PC-9 (cell line): ENCODE results near the gene GLUD2. TPM values are rescaled to one million over a fixed set of nuclear protein-coding genes. Genes with fewer than 3 reads are reported as not detected.

ENCODE experiments used
- BruUV-seq: library from RNA; stranded (reverse); fragments of 400-500 nt; replicated peaks from 2 replicates; lab custom pipeline; 2021; lab: Mats Ljungman, UMichigan
- CTCF ChIA-PET: fragments of 300-600 bp; sonication (Branson Sonifier 250); formaldehyde crosslinking; loops from one replicate; lab custom pipeline; 2022; ENCODE audit warnings: antibody characterized with exemption; lab: Charles Lee
- POLR2A ChIA-PET: fragments of 300-600 bp; sonication (Branson Sonifier 250); formaldehyde crosslinking; loops from one replicate; lab custom pipeline; 2022; ENCODE audit warnings: antibody characterized with exemption; ENCODE audit not compliant: unreplicated experiment; lab: Charles Lee
- DNase-seq, 2 experiments: peaks; one replicate each; pipeline versions ENCODE4 v3.0.0 to v3.0.0-alpha.2; 2015 to 2022; ENCODE audit warnings: mixed read lengths in 1 of 2
- H2AFZ ChIP-seq: fragments of 200-600 bp; sonication (generic); 2 replicates; pipeline ENCODE4 v1.8.1; 2017; ENCODE audit warnings: antibody characterized with exemption
- H3F3A ChIP-seq: fragments of 200-600 bp; sonication (generic); 2 replicates; pipeline ENCODE4 v1.8.1; 2017; ENCODE audit warnings: antibody characterized with exemption, mild to moderate bottlenecking, low read depth; ENCODE audit not compliant: insufficient read depth
- H3K27ac ChIP-seq: fragments of 200-600 bp; sonication (generic); 2 replicates; pipeline ENCODE4 v1.6.1; 2016; ENCODE audit warnings: mixed run types
- H3K27me3 ChIP-seq: fragments of 200-600 bp; sonication (generic); 2 replicates; pipeline ENCODE4 v1.6.1; 2016; ENCODE audit warnings: low read depth, mixed run types; ENCODE audit not compliant: insufficient read depth
- H3K36me3 ChIP-seq: fragments of 200-600 bp; sonication (generic); 2 replicates; pipeline ENCODE4 v1.6.1; 2016; ENCODE audit warnings: low read depth, mixed run types
- H3K4me1 ChIP-seq: fragments of 200-600 bp; sonication (generic); replicated peaks from 2 replicates; pipeline ENCODE4 v1.6.1; 2016; ENCODE audit warnings: mixed run types; ENCODE audit not compliant: insufficient read depth
- H3K4me2 ChIP-seq: fragments of 200-600 bp; sonication (generic); 2 replicates; pipeline ENCODE4 v1.6.1; 2017; ENCODE audit warnings: mixed run types
- H3K4me3 ChIP-seq: fragments of 200-600 bp; sonication (generic); 2 replicates; pipeline ENCODE4 v1.6.1; 2016; ENCODE audit warnings: mixed run types
- H3K79me2 ChIP-seq: fragments of 200-600 bp; sonication (generic); 2 replicates; pipeline ENCODE4 v1.6.1; 2017; ENCODE audit warnings: low read depth, mixed run types
- H3K9me2 ChIP-seq: fragments of 200-600 bp; sonication (generic); 2 replicates; pipeline ENCODE4 v1.8.1; 2017; ENCODE audit warnings: mild to moderate bottlenecking; ENCODE audit not compliant: insufficient read depth
- H3K9me3 ChIP-seq: fragments of 200-600 bp; sonication (generic); 2 replicates; pipeline ENCODE4 v1.8.1; 2016; ENCODE audit warnings: low read depth; ENCODE audit not compliant: insufficient read depth
- H4K20me1 ChIP-seq: fragments of 200-600 bp; sonication (generic); 2 replicates; pipeline ENCODE4 v1.8.1; 2017; ENCODE audit not compliant: insufficient read depth
- CTCF ChIP-seq: fragments of 200-600 bp; sonication (generic); conservative IDR thresholded peaks from 2 replicates; pipeline ENCODE4 v1.6.1; 2017; ENCODE audit warnings: mixed run types, antibody characterized with exemption, mild to moderate bottlenecking, moderate library complexity
- EZH2 ChIP-seq: fragments of 200-600 bp; sonication (generic); IDR thresholded peaks from 2 replicates; pipeline ENCODE4 v1.8.0; 2017; ENCODE audit warnings: antibody characterized with exemption, low read depth
- intact Hi-C: fragments of 100-400 bp; cut with micrococcal nuclease; formaldehyde crosslinking; loops from one replicate; pipeline ENCODE4 v1.10.0; 2022; ENCODE audit not compliant: unreplicated experiment
- total RNA-seq: library from RNA; stranded (reverse); gene quantifications from 2 replicates; pipeline ENCODE4 v1.2.3, GENCODE V29; 2021

GLUD2 gene
- total RNA-seq, 1 experiment from 2014 or later, result not detected

DNA sequence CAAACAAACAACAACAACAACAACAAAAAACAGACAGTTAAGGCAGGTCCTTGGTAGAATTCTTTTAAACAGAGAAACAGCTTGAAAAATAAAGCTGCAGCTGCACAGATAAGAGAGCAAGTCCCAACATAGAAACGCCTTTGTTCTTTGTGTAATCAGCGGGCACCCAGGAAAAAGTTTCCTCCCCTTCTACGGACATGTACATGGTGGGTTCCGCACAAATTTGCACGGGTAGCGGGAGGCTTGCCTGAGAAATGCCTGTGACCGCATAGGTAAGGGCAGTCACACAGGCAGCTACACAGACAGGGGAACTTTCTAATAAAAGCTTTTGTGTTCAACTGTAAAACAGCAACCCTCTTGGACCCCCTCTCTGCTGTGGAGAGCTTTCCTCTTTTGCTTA lies 36.2 kb upstream of the GLUD2 start:
- Histone ChIP-seq H3K27ac (no peak overlapping the region), H3F3A (no peaks in the 10 kb centered on the region), H3K27me3 (no peaks in the 10 kb centered on the region), H2AFZ (no peak overlapping the region), H3K4me3 (no peak overlapping the region), H3K4me2 (no peak overlapping the region), H3K9me3 (no peaks in the 10 kb centered on the region), H3K36me3 (no peaks in the 10 kb centered on the region), H4K20me1 (no peaks in the 10 kb centered on the region), H3K79me2 (no peaks in the 10 kb centered on the region), H3K4me1 (no peaks in the 10 kb centered on the region), H3K9me2 (no peaks in the 10 kb centered on the region; the same call in 1 of the 2 replicates)
- ChIA-PET POLR2A (no interaction called here), CTCF (no interaction called here)
- no TSS peak for BruUV-seq
- TF ChIP-seq CTCF, result no peak
- no peak for TF ChIP-seq EZH2
- no peak for DNase-seq
- intact Hi-C loops, result no loop called here

DNA sequence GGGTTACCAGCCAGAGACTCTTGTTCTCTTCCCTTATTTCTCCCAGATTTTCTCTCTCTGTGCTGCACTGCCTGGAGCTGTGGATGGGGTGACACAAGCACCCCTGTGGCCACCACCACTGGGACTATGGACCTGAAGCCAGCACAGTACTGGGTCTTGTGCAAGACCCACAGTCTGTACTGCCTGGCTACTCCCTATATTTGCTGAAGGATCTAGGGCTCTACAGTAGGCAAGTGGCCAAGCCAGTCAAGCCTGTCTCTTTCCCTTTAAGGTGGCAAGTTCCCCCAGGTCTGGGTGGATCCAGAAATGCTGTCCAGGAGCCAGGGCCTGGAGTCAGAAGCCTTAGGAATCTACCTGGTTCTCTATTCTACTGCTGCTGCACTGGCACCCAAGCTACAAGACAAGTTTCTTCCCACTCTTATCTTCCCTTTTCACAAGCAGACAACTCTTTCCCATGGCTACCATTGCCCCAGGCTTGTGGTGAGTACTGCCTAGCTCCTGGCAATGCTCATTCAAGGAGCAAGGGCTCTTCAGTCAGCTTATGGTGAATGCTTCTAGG lies 33.4 kb upstream of the GLUD2 start:
- ChIA-PET CTCF (no interaction called here), POLR2A (no interaction called here)
- Histone ChIP-seq H3K4me3 (no peak overlapping the region), H3K9me3 (no peaks in the 10 kb centered on the region), H3K4me1 (no peaks in the 10 kb centered on the region), H3K36me3 (no peaks in the 10 kb centered on the region), H3K79me2 (no peaks in the 10 kb centered on the region), H3F3A (no peaks in the 10 kb centered on the region), H2AFZ (no peak overlapping the region), H3K4me2 (no peak overlapping the region), H3K27me3 (no peaks in the 10 kb centered on the region), H4K20me1 (no peaks in the 10 kb centered on the region), H3K9me2 (peaks cover 3% of the 10 kb centered on the region; the same call in 1 of the 2 replicates), H3K27ac (no peak overlapping the region)
- no TSS peak for BruUV-seq
- DNase-seq, result no peak
- TF ChIP-seq CTCF (no peak), EZH2 (no peak)
- intact Hi-C loops, result no loop called here

GRCh38 chrX:121014826-121015225 lies 32.6 kb upstream of the GLUD2 start:
- Histone ChIP-seq H3K4me2 (no peak overlapping the region), H3F3A (no peaks in the 10 kb centered on the region), H3K9me2 (peaks cover 3% of the 10 kb centered on the region; the same call in 1 of the 2 replicates), H3K27me3 (no peaks in the 10 kb centered on the region), H3K4me1 (no peaks in the 10 kb centered on the region), H3K9me3 (no peaks in the 10 kb centered on the region), H3K79me2 (no peaks in the 10 kb centered on the region), H2AFZ (no peak overlapping the region), H3K27ac (no peak overlapping the region), H3K4me3 (no peak overlapping the region), H3K36me3 (no peaks in the 10 kb centered on the region), H4K20me1 (no peaks in the 10 kb centered on the region)
- intact Hi-C loops, result no loop called here
- CTCF ChIA-PET, result no interaction called here
- no peak for TF ChIP-seq EZH2
- TF ChIP-seq CTCF, result no peak
- DNase-seq, result no peak
- POLR2A ChIA-PET, result no interaction called here
- no TSS peak for BruUV-seq
